SK-N-MC (cell line): ENCODE data around the gene CCDC88C.

Source experiments
- DNase-seq: peaks from one replicate; pipeline ENCODE4 v3.0.0-alpha.2; 2011; ENCODE audit warnings: low read depth, low spot score
- H3K27ac ChIP-seq: fragments of 200-600 bp; sonication (generic); 2 replicates; pipeline ENCODE4 v1.5.1; 2016; ENCODE audit warnings: mixed run types
- H3K36me3 ChIP-seq: fragments of 200-600 bp; sonication (generic); 2 replicates; pipeline ENCODE4 v1.6.1; 2017; ENCODE audit warnings: antibody characterized with exemption, low read length, mixed read lengths; ENCODE audit not compliant: insufficient read depth
- H3K4me3 ChIP-seq: fragments of 200-600 bp; sonication (generic); 2 replicates; pipeline ENCODE4 v1.5.1; 2016
- H3K9ac ChIP-seq: fragments of 200-600 bp; sonication (generic); 2 replicates; pipeline ENCODE4 v1.8.0; 2017; ENCODE audit warnings: mixed run types, mixed read lengths; ENCODE audit not compliant: insufficient read length
- H3K9me3 ChIP-seq: fragments of 200-600 bp; sonication (generic); 2 replicates; pipeline ENCODE4 v1.6.1; 2017; ENCODE audit warnings: low read depth, mild to moderate bottlenecking, antibody characterized with exemption, low read length, moderate library complexity, mixed read lengths
- EZH2 ChIP-seq: fragments of 200-600 bp; sonication (generic); IDR thresholded peaks from one replicate; pipeline ENCODE4 v1.6.1; 2017; ENCODE audit warnings: antibody characterized with exemption
- FOXP2 ChIP-seq: optimal IDR thresholded peaks from 2 replicates; pipeline ENCODE3; 2011; ENCODE audit warnings: mild to moderate bottlenecking, moderate library complexity; ENCODE audit not compliant: insufficient read depth; ENCODE audit errors: extremely low read length, control extremely low read depth
- POLR2AphosphoS5 ChIP-seq: IDR thresholded peaks from 2 replicates; pipeline ENCODE4 v1.6.1; 2012; ENCODE audit warnings: mild to moderate bottlenecking, low read depth, low read length, borderline replicate concordance

The CCDC88C gene

GRCh38 chr14:91389150-91389549, 28.5 kb downstream of the CCDC88C start:
- Histone ChIP-seq H3K36me3 (no peaks in the 10 kb centered on the region), H3K9ac (no peak overlapping the region), H3K9me3 (no peaks in the 10 kb centered on the region), H3K27ac (no peak overlapping the region), H3K4me3 (no peak overlapping the region)
- TF ChIP-seq POLR2AphosphoS5, result no peak
- TF ChIP-seq EZH2, result no peak
- no peak for TF ChIP-seq FOXP2
- no peak for DNase-seq

- H3K36me3 ChIP-seq, result no peaks in the 10 kb centered on the region
- no peak overlapping the region for H3K27ac ChIP-seq
- DNase-seq, result no peak
- no peak overlapping the region for H3K9ac ChIP-seq
- no peak overlapping the region for H3K4me3 ChIP-seq
- H3K9me3 ChIP-seq, result no peaks in the 10 kb centered on the region
- TF ChIP-seq EZH2, result no peak
- TF ChIP-seq FOXP2, result no peak
- TF ChIP-seq POLR2AphosphoS5, result no peak
Observed at GRCh38 chr14:91388551-91388975, 29.1 kb downstream of the CCDC88C start.

GRCh38 chr14:91387951-91388381, 29.7 kb downstream of the CCDC88C start:
- H3K4me3 ChIP-seq, result no peak overlapping the region
- no peak overlapping the region for H3K27ac ChIP-seq

GRCh38 chr14:91387169-91387835, 30.3 kb downstream of the CCDC88C start:
- H3K36me3 ChIP-seq, result no peaks in the 10 kb centered on the region
- TF ChIP-seq FOXP2 (no peak), EZH2 (no peak), POLR2AphosphoS5 (no peak)
- H3K4me3 ChIP-seq, result no peak overlapping the region
- H3K9me3 ChIP-seq, result no peaks in the 10 kb centered on the region
- no peak overlapping the region for H3K9ac ChIP-seq
- DNase-seq, result no peak
- H3K27ac ChIP-seq, result no peak overlapping the region

More at GRCh38 chr14:91387951-91388381, 29.7 kb downstream of the CCDC88C start:
- H3K36me3 ChIP-seq, result no peaks in the 10 kb centered on the region
- no peak overlapping the region for H3K9ac ChIP-seq
- no peak for TF ChIP-seq FOXP2
- no peak for TF ChIP-seq EZH2
- TF ChIP-seq POLR2AphosphoS5, result no peak
- no peaks in the 10 kb centered on the region for H3K9me3 ChIP-seq
- no peak for DNase-seq

- no peak for TF ChIP-seq EZH2
- TF ChIP-seq FOXP2, result no peak
- no peak for TF ChIP-seq POLR2AphosphoS5
- no peaks in the 10 kb centered on the region for H3K9me3 ChIP-seq
- H3K9ac ChIP-seq, result no peak overlapping the region
- DNase-seq, result no peak
- H3K4me3 ChIP-seq, result no peak overlapping the region
- no peaks in the 10 kb centered on the region for H3K36me3 ChIP-seq
- no peak overlapping the region for H3K27ac ChIP-seq
Observed at GRCh38 chr14:91385697-91386096, 31.9 kb downstream of the CCDC88C start.

- DNase-seq, result no peak
- TF ChIP-seq FOXP2, result no peak
- no peak for TF ChIP-seq POLR2AphosphoS5
- TF ChIP-seq EZH2, result no peak
- no peak overlapping the region for H3K4me3 ChIP-seq
- H3K27ac ChIP-seq, result no peak overlapping the region
- H3K9me3 ChIP-seq, result no peaks in the 10 kb centered on the region
- H3K9ac ChIP-seq, result no peak overlapping the region
- H3K36me3 ChIP-seq, result no peaks in the 10 kb centered on the region
Observed at GRCh38 chr14:91385224-91385623, 32.4 kb downstream of the CCDC88C start.

- Histone ChIP-seq H3K27ac (no peak overlapping the region), H3K36me3 (no peaks in the 10 kb centered on the region), H3K9ac (no peak overlapping the region), H3K9me3 (no peaks in the 10 kb centered on the region), H3K4me3 (no peak overlapping the region)
- no peak for TF ChIP-seq POLR2AphosphoS5
- TF ChIP-seq EZH2, result no peak
- no peak for DNase-seq
Observed at GRCh38 chr14:91383439-91383838, 34.2 kb downstream of the CCDC88C start.

- DNase-seq, result no peak
- TF ChIP-seq FOXP2 (no peak), EZH2 (no peak), POLR2AphosphoS5 (no peak)
- H3K9ac ChIP-seq, result no peak overlapping the region
- no peaks in the 10 kb centered on the region for H3K36me3 ChIP-seq
- H3K9me3 ChIP-seq, result no peaks in the 10 kb centered on the region
- no peak overlapping the region for H3K27ac ChIP-seq
- no peak overlapping the region for H3K4me3 ChIP-seq
Observed at GRCh38 chr14:91381801-91382670, 35.6 kb downstream of the CCDC88C start.
